ENCODE results near the gene PTAFR. TPM values are rescaled to one million over a fixed set of nuclear protein-coding genes. Genes with fewer than 3 reads are reported as not detected.

Gene PTAFR
- total RNA-seq: 52.8 TPM
- long read RNA-seq, full-length matches to known transcripts: 46 of 90 reads
- long read RNA-seq, partial matches to known transcripts: 0 of 90 reads
- long read RNA-seq, other reads (novel, unspliced or antisense): 44 of 90 reads

DNA sequence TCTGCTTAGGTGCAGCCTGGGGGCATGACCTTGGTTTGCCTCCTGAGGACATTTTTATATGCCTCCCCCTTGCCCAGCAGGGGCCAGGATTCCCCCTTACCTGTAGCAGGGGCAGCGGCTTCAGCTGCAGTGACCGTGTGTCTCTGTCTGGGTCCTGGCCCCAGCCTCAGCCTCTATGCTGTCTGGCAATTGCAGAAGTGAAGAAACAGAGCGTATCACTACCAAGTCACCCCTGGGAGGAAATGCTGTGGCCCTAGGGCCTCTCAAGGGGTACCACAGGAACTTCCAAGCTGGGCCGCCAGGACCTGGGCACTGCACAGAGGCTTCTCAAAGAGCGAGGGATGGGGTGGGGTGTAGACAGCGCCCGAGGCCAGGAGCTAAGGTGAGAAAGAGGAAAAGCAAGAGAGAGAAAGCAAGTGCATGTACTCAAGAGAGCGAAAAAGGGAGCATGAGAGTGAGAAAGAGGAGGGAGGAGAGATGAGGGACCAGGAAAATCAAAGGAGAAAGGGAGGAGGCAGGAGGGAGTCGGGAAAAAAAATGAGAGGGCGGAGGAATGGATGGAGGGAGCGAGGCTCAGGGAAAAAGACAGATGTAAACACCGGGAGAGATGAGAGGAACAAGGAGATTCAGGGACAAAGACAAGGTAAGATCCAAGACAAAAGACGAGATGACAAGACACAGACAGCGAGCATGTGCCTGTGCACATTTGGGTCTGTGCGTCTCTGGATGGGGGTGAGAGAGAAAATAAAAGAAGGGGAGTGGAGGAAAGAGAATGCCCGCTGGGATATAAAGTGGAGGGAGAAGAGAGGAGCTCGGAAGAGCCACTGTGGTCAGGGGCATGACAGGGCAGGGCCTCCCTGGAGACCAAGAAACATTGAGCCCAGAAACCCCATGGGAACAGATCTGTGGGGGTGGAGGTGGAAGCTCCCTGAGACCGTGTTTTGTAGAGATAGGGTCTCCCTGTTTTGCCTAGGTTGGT, at the start of gene PTAFR:
Gene PTAFR (minus strand): TSS at position 199 of the 979 bp plus-strand sequence. CDS start 25,669 bp downstream, outside the sequence.
- TF ChIP-seq CTCF (IDR thresholded peaks at IDR 0.05): no peak
- Histone ChIP-seq H3K27me3 (ENCODE audit: low read depth) (no peaks in the 10 kb centered on the region), H3K27ac (peak within 1 kb of the TSS; percentile 77), H3K9me3 (no peaks in the 10 kb centered on the region), H3K4me3 (peak within 1 kb of the TSS; percentile 48), H3K4me1 (peaks cover 27% of the 10 kb centered on the region), H3K36me3 (no peaks in the 10 kb centered on the region)
- DNase-seq (peak; percentile 76), ATAC-seq (peak; percentile 64 to 68)
- intact Hi-C loops (cut with DNase I): no loop called here

- intact Hi-C loops (cut with DNase I): no loop called here
- Histone ChIP-seq H3K27ac (no peak overlapping the region), H3K4me1 (peaks cover 8% of the 10 kb centered on the region), H3K4me3 (no peak overlapping the region), H3K36me3 (peaks cover 73% of the 10 kb centered on the region), H3K27me3 (ENCODE audit: low read depth) (no peaks in the 10 kb centered on the region), H3K9me3 (no peaks in the 10 kb centered on the region)
- TF ChIP-seq CTCF (IDR thresholded peaks at IDR 0.05): no peak
- ATAC-seq: no peak
- DNase-seq: no peak
Observed at GRCh38 chr1:28213315-28213714, 36.8 kb upstream of the PTAFR start.

DNA sequence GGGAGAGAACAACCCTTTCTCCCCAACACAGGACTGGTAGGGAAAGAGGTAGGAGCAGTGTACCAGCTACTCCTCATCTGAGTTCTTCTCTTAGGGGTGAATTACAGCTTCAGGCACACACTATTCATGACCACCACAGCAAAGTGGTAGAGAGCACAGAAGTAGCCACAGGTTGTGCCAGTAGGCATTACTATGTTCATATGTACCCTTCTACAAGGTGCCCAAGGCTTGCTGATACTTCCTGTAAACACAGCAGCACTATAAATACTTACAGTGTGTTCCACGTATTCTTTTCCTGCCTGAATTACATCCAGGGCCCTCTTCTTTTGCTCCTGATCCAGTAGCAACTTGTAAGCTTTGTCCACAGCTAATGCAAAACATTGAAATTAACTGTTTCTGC, 33.2 kb upstream of the PTAFR start:
- H3K27ac ChIP-seq: no peak overlapping the region
- ATAC-seq: no peak
- no peak for DNase-seq
- intact Hi-C loops (cut with DNase I): loop anchor here (2.0 kb wide), 1 partner anchor 119 kb away; no protein-coding TSS in a partner anchor
- peaks cover 8% of the 10 kb centered on the region for H3K4me1 ChIP-seq
- no peaks in the 10 kb centered on the region for H3K27me3 ChIP-seq (ENCODE audit: low read depth)
- no peak overlapping the region for H3K4me3 ChIP-seq
- H3K9me3 ChIP-seq: no peaks in the 10 kb centered on the region
- peaks cover 94% of the 10 kb centered on the region for H3K36me3 ChIP-seq
- TF ChIP-seq CTCF (IDR thresholded peaks at IDR 0.05): no peak

GRCh38 chr1:28208818-28209441, 32.4 kb upstream of the PTAFR start:
- DNase-seq (no peak), ATAC-seq (peak; percentile 80 to 81)
- Histone ChIP-seq H3K27ac (no peak overlapping the region), H3K27me3 (ENCODE audit: low read depth) (no peaks in the 10 kb centered on the region), H3K9me3 (no peaks in the 10 kb centered on the region), H3K36me3 (peaks cover 94% of the 10 kb centered on the region), H3K4me1 (peaks cover 8% of the 10 kb centered on the region), H3K4me3 (no peak overlapping the region)
- intact Hi-C loops (cut with DNase I): loop anchor here (2.0 kb wide), 1 partner anchor 118 kb away; no protein-coding TSS in a partner anchor
- TF ChIP-seq CTCF (IDR thresholded peaks at IDR 0.05): peak; percentile 80

- H3K4me3 ChIP-seq: no peak overlapping the region
- peaks cover 8% of the 10 kb centered on the region for H3K4me1 ChIP-seq
- no peak for DNase-seq
- no peak overlapping the region for H3K27ac ChIP-seq
- TF ChIP-seq CTCF (IDR thresholded peaks at IDR 0.05): no peak
- H3K9me3 ChIP-seq: no peaks in the 10 kb centered on the region
- no peaks in the 10 kb centered on the region for H3K27me3 ChIP-seq (ENCODE audit: low read depth)
- intact Hi-C loops (cut with DNase I): no loop called here
- H3K36me3 ChIP-seq: peaks cover 96% of the 10 kb centered on the region
- ATAC-seq: no peak
Observed at GRCh38 chr1:28205243-28205642, 28.8 kb upstream of the PTAFR start.
